Gastrocnemius medialis (tissue), 4 donors: ENCODE measurements around the gene STX8.

Source experiments
- POLR2A ChIP-seq, 2 donors: fragments of 450-650 bp; IDR thresholded peaks; one replicate each; pipeline ENCODE4 v1.6.1; 2017; ENCODE audit warnings: antibody characterized with exemption in 2 of 2, mild to moderate bottlenecking in 2 of 2, moderate library complexity in 2 of 2
- TF ChIP-seq, protein P1 (sequence below), 5 experiments: fragments of 450-650 bp in 3 of 5; fragments of 200-600 bp in 2 of 5; sonication (generic) in 2 of 5; IDR thresholded peaks in 4 of 5; conservative IDR thresholded peaks in 1 of 5; 1 replicate in 4 of 5; 2 replicates in 1 of 5; pipeline ENCODE4 v1.5.1; 2016 to 2019; ENCODE audit warnings: antibody characterized with exemption in 5 of 5, mild to moderate bottlenecking in 3 of 5, moderate library complexity in 3 of 5

DNA sequence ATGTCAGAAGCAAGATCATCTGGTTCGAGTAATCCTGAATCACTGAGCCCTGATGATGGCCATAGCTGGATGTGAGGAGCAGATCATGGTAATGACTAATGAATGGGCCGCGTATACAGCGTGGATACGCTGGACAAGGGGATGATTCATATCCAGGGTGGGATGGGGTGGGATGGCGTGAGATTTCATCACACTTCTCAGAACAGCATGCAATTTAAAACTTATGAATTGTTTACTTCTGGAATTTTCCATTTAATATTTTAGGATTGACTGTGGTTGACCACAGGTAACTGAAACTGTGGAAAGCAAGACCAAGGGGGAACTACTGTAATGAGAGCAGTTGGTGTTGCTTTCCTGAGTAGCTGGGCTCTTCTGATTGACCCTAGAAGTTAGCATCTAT is 225.5 kb downstream of the STX8 start:
- TF ChIP-seq, protein P1, sequence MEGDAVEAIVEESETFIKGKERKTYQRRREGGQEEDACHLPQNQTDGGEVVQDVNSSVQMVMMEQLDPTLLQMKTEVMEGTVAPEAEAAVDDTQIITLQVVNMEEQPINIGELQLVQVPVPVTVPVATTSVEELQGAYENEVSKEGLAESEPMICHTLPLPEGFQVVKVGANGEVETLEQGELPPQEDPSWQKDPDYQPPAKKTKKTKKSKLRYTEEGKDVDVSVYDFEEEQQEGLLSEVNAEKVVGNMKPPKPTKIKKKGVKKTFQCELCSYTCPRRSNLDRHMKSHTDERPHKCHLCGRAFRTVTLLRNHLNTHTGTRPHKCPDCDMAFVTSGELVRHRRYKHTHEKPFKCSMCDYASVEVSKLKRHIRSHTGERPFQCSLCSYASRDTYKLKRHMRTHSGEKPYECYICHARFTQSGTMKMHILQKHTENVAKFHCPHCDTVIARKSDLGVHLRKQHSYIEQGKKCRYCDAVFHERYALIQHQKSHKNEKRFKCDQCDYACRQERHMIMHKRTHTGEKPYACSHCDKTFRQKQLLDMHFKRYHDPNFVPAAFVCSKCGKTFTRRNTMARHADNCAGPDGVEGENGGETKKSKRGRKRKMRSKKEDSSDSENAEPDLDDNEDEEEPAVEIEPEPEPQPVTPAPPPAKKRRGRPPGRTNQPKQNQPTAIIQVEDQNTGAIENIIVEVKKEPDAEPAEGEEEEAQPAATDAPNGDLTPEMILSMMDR (IDR thresholded peaks at IDR 0.05 in 4 of 5, conservative IDR thresholded peaks at IDR 0.05 in 1 of 5): no peak
- no peak for TF ChIP-seq POLR2A (IDR thresholded peaks at IDR 0.05)
